Neuronal stem cell (in vitro differentiated cells): Measurements from ENCODE around the gene KIAA0930.

Experiments
- DNase-seq: peaks from one replicate; pipeline ENCODE4 v3.0.0-alpha.2; 2013; ENCODE audit warnings: low spot score
- H2AFZ ChIP-seq: one replicate; pipeline ENCODE4 v1.6.1; 2013; ENCODE audit warnings: mild to moderate bottlenecking, low read length, inconsistent platforms
- H2AK5ac ChIP-seq: 2 replicates; pipeline ENCODE4 v1.6.1; 2013; ENCODE audit warnings: low read depth, mild to moderate bottlenecking, inconsistent platforms, low read length, moderate library complexity, mixed read lengths
- H2BK120ac ChIP-seq: 2 replicates; pipeline ENCODE4 v1.6.1; 2013; ENCODE audit warnings: low read depth, mild to moderate bottlenecking, inconsistent platforms, low read length, moderate library complexity, mixed read lengths
- H2BK12ac ChIP-seq: one replicate; pipeline ENCODE4 v1.6.1; 2013; ENCODE audit warnings: low read length, inconsistent platforms
- H2BK15ac ChIP-seq: 2 replicates; pipeline ENCODE4 v1.6.1; 2013; ENCODE audit warnings: mild to moderate bottlenecking, low read length, inconsistent platforms, mixed read lengths
- H2BK5ac ChIP-seq: one replicate; pipeline ENCODE4 v1.6.1; 2013; ENCODE audit warnings: inconsistent platforms, mild to moderate bottlenecking, low read length, moderate library complexity
- H3K14ac ChIP-seq: one replicate; pipeline ENCODE4 v1.6.1; 2013; ENCODE audit warnings: low read length, inconsistent platforms
- H3K18ac ChIP-seq: 2 replicates; pipeline ENCODE4 v1.6.1; 2013; ENCODE audit warnings: low read length, inconsistent platforms
- H3K23ac ChIP-seq: 2 replicates; pipeline ENCODE4 v1.6.1; 2013; ENCODE audit warnings: low read depth, mild to moderate bottlenecking, mixed read lengths, low read length, inconsistent platforms; ENCODE audit not compliant: poor library complexity
- H3K27ac ChIP-seq: replicated peaks from 3 replicates; pipeline ENCODE4 v1.5.1; 2013; ENCODE audit warnings: low read length, inconsistent platforms
- H3K27me3 ChIP-seq, 3 experiments: 2 replicates each; pipeline ENCODE4 v1.6.1; 2013; ENCODE audit warnings: low read length in 3 of 3, mild to moderate bottlenecking in 2 of 3, inconsistent platforms in 1 of 3, low read depth in 1 of 3, mixed read lengths in 1 of 3, moderate library complexity in 1 of 3; ENCODE audit not compliant: control insufficient read depth in 3 of 3, insufficient read depth in 3 of 3
- H3K36me3 ChIP-seq, 2 donors: replicated peaks in 1 of 2; 2 replicates each; pipeline ENCODE4 v1.6.1; 2013; ENCODE audit warnings: low read length in 2 of 2; ENCODE audit not compliant: control insufficient read depth in 2 of 2, insufficient read depth in 2 of 2
- H3K4ac ChIP-seq: 2 replicates; pipeline ENCODE4 v1.6.1; 2013; ENCODE audit warnings: inconsistent platforms, mild to moderate bottlenecking, low read length, moderate library complexity
- H3K4me1 ChIP-seq, 2 donors: 1 replicate in 1 of 2; 2 replicates in 1 of 2; pipeline ENCODE4 v1.6.1; 2013; ENCODE audit warnings: low read length in 2 of 2, low read depth in 1 of 2; ENCODE audit not compliant: control insufficient read depth in 2 of 2, insufficient read depth in 1 of 2
- H3K4me2 ChIP-seq: one replicate; pipeline ENCODE4 v1.6.1; 2013; ENCODE audit warnings: mild to moderate bottlenecking, low read length, inconsistent platforms; ENCODE audit not compliant: insufficient read depth, poor library complexity, severe bottlenecking
- H3K4me3 ChIP-seq, 2 donors: 2 replicates each; pipeline ENCODE4 v1.5.1; 2013; ENCODE audit warnings: low read length in 2 of 2, mild to moderate bottlenecking in 2 of 2, inconsistent platforms in 1 of 2, moderate library complexity in 1 of 2
- H3K79me1 ChIP-seq: one replicate; pipeline ENCODE4 v1.6.1; 2013; ENCODE audit warnings: low read depth, mild to moderate bottlenecking, inconsistent platforms, low read length, moderate library complexity
- H3K9ac ChIP-seq: one replicate; pipeline ENCODE4 v1.6.1; 2013; ENCODE audit warnings: mild to moderate bottlenecking, low read depth, low read length, inconsistent platforms; ENCODE audit not compliant: poor library complexity
- H3K9me3 ChIP-seq, 2 donors: replicated peaks in 1 of 2; 2 replicates each; pipeline versions ENCODE3 to v1.6.1; 2013; ENCODE audit warnings: low read length in 2 of 2, mild to moderate bottlenecking in 2 of 2, inconsistent platforms in 1 of 2, low read depth in 1 of 2, mixed read lengths in 1 of 2, moderate library complexity in 1 of 2; ENCODE audit not compliant: control insufficient read depth in 2 of 2, insufficient read depth in 1 of 2
- H4K8ac ChIP-seq: one replicate; pipeline ENCODE4 v1.6.1; 2013; ENCODE audit warnings: low read depth, mild to moderate bottlenecking, inconsistent platforms, low read length, moderate library complexity
- H4K91ac ChIP-seq: one replicate; pipeline ENCODE4 v1.6.1; 2013; ENCODE audit warnings: low read length, low read depth, mild to moderate bottlenecking, inconsistent platforms; ENCODE audit not compliant: poor library complexity
- WGBS, 2 donors: extraction: QIAGEN DNeasy Blood & Tissue Kit; methylation state at CpG; one replicate each; pipeline ENCODE4 v1.1.7; 2013; ENCODE audit warnings: missing lambda C conversion rate in 2 of 2, mixed read lengths in 1 of 2; ENCODE audit not compliant: insufficient read length in 2 of 2, insufficient replicate concordance in 1 of 2; ENCODE audit errors: extremely low coverage in 2 of 2; 5-methylcytosine and 5-hydroxymethylcytosine counted together

Gene KIAA0930

GRCh38 chr22:45204819-45205218 is 35.9 kb downstream of the KIAA0930 start:
- no peak overlapping the region for H3K4me2 ChIP-seq
- peaks cover 6 to 19% of the 10 kb centered on the region in 2 donors for H3K4me1 ChIP-seq
- no peak overlapping the region for H4K91ac ChIP-seq
- no CpG with 5 or more reads among the region's 14 CpGs for WGBS, 2 donors
- no peak overlapping the region for H3K4me3 ChIP-seq
- H3K23ac ChIP-seq: peak overlapping the region; percentile 20
- no peak overlapping the region for H3K27ac ChIP-seq
- H2BK12ac ChIP-seq: no peak overlapping the region
- no peaks in the 10 kb centered on the region for H3K27me3 ChIP-seq
- no peak for DNase-seq
- H3K4ac ChIP-seq: no peak overlapping the region
- no peak overlapping the region for H2AFZ ChIP-seq
- no peak overlapping the region for H4K8ac ChIP-seq
- H3K14ac ChIP-seq: no peak overlapping the region
- no peak overlapping the region for H3K9ac ChIP-seq
- peak overlapping the region; percentile 75 for H2BK5ac ChIP-seq
- H3K18ac ChIP-seq: no peak overlapping the region
- H2BK15ac ChIP-seq: no peak overlapping the region
- peaks cover 1% of the 10 kb centered on the region for H3K79me1 ChIP-seq
- no peaks in the 10 kb centered on the region for H3K9me3 ChIP-seq
- H3K36me3 ChIP-seq: peaks cover 14% of the 10 kb centered on the region in 2 donors
- no peak overlapping the region for H2BK120ac ChIP-seq
- no peak overlapping the region for H2AK5ac ChIP-seq

GRCh38 chr22:45204241-45204640 is 36.5 kb downstream of the KIAA0930 start:
- Histone ChIP-seq H2AK5ac (no peak overlapping the region), H4K91ac (no peak overlapping the region), H3K9ac (peak overlapping the region; percentile 77), H3K23ac (peak overlapping the region; percentile 65), H3K27ac (no peak overlapping the region), H4K8ac (no peak overlapping the region), H3K14ac (no peak overlapping the region), H3K36me3 (peaks cover 12 to 19% of the 10 kb centered on the region in 2 donors), H2BK5ac (no peak overlapping the region), H2BK15ac (no peak overlapping the region), H3K18ac (peak overlapping the region; percentile 17), H2BK12ac (no peak overlapping the region), H3K9me3 (no peaks in the 10 kb centered on the region), H3K4me1 (peaks cover under 1 to 14% of the 10 kb centered on the region in 2 donors), H3K4me2 (no peak overlapping the region), H3K4ac (no peak overlapping the region), H3K27me3 (no peaks in the 10 kb centered on the region), H3K4me3 (no peak overlapping the region), H2BK120ac (no peak overlapping the region), H3K79me1 (peaks cover 1% of the 10 kb centered on the region), H2AFZ (no peak overlapping the region)
- WGBS, 2 donors: no CpG with 5 or more reads among the region's 13 CpGs
- DNase-seq: no peak

- Histone ChIP-seq H3K36me3 (peaks cover 14 to 25% of the 10 kb centered on the region in 2 donors), H2AK5ac (no peak overlapping the region), H3K18ac (peak overlapping the region; percentile 19), H2BK12ac (no peak overlapping the region), H3K9ac (no peak overlapping the region), H4K8ac (no peak overlapping the region), H3K23ac (peak overlapping the region; percentile 65), H3K27me3 (no peaks in the 10 kb centered on the region), H2BK120ac (no peak overlapping the region), H3K4me2 (no peak overlapping the region), H3K4me1 (peaks cover 0 to 11% of the 10 kb centered on the region in 2 donors), H2BK15ac (no peak overlapping the region), H2BK5ac (no peak overlapping the region), H3K9me3 (no peaks in the 10 kb centered on the region), H3K79me1 (peaks cover 1% of the 10 kb centered on the region), H2AFZ (no peak overlapping the region), H3K27ac (no peak overlapping the region), H4K91ac (no peak overlapping the region), H3K4me3 (no peak overlapping the region), H3K4ac (no peak overlapping the region), H3K14ac (peak overlapping the region; percentile 38)
- no peak for DNase-seq
- no CpG with 5 or more reads among the region's 40 CpGs for whole genome bisulfite sequencing, 2 donors
Observed at GRCh38 chr22:45203150-45203951, 37.3 kb downstream of the KIAA0930 start.

GRCh38 chr22:45202333-45203149 is 38.2 kb downstream of the KIAA0930 start:
- Histone ChIP-seq H2BK12ac (no peak overlapping the region), H2AK5ac (no peak overlapping the region), H3K27me3 (no peaks in the 10 kb centered on the region), H3K18ac (peak overlapping the region; percentile 24), H2BK5ac (no peak overlapping the region), H3K14ac (no peak overlapping the region), H3K9me3 (no peaks in the 10 kb centered on the region), H3K4me3 (no peak overlapping the region), H3K4me2 (no peak overlapping the region), H2BK15ac (no peak overlapping the region), H3K23ac (peak overlapping the region; percentile 31), H4K8ac (no peak overlapping the region), H2BK120ac (no peak overlapping the region), H3K4ac (no peak overlapping the region), H3K79me1 (peaks cover 3% of the 10 kb centered on the region), H3K27ac (no peak overlapping the region), H3K9ac (peak overlapping the region; percentile 15), H4K91ac (no peak overlapping the region), H3K36me3 (peaks cover 12 to 29% of the 10 kb centered on the region in 2 donors), H2AFZ (no peak overlapping the region), H3K4me1 (peaks cover 0 to 9% of the 10 kb centered on the region in 2 donors)
- no peak for DNase-seq
- no CpG with 5 or more reads among the region's 36 CpGs for WGBS, 2 donors
